Body of pancreas (tissue), 4 donors: Measurements from ENCODE around the gene LDLRAD2.

Experiments
- CTCF ChIP-seq, 7 experiments: fragments of 450-650 bp in 4 of 7; fragments of 200-600 bp in 3 of 7; sonication (generic) in 3 of 7; IDR thresholded peaks; one replicate each; pipeline ENCODE4 v1.5.1; 2016 to 2019; ENCODE audit warnings: antibody characterized with exemption in 7 of 7
- POLR2A ChIP-seq, 3 donors: fragments of 450-650 bp; IDR thresholded peaks; one replicate each; pipeline ENCODE4 v1.6.1; 2016; ENCODE audit warnings: antibody characterized with exemption in 3 of 3, mild to moderate bottlenecking in 2 of 3

GRCh38 chr1:21849909-21850576 is 38.0 kb downstream of the LDLRAD2 start:
- no peak for TF ChIP-seq POLR2A (IDR thresholded peaks at IDR 0.05)
- no peak for TF ChIP-seq CTCF (IDR thresholded peaks at IDR 0.05)
